K562 (cell line): ENCODE results near the gene CTBP2. TPM values are rescaled to one million over a fixed set of nuclear protein-coding genes. Genes with fewer than 3 reads are reported as not detected.

ENCODE experiments used
- ATAC-seq: fragments of 200-7000 bp; cut with Tn5 transposase; 3 replicates; pipeline ENCODE4 v1.9.1; 2020; ENCODE audit warnings: moderate library complexity
- BruUV-seq: library from RNA; stranded (reverse); fragments of 400-500 nt; replicated peaks from 2 replicates; lab custom pipeline; 2021; lab: Mats Ljungman, UMichigan
- CTCF ChIA-PET: fragments of 300-600 bp; formaldehyde crosslinking; extraction: SDS; loops from one replicate; lab custom pipeline; 2021; ENCODE audit warnings: low intra/inter-chr PET ratio; lab: Yijun Ruan, JAX
- POLR2A ChIA-PET: fragments of 300-600, 350-650 bp; sonication (Branson Sonifier 250); formaldehyde crosslinking; extraction: SDS; loops from one replicate; lab custom pipeline; 2021; ENCODE audit warnings: antibody characterized with exemption, inconsistent platforms; lab: Yijun Ruan, JAX
- DNase-seq, 4 experiments: peaks; one replicate each; pipeline versions ENCODE4 v3.0.0 to v3.0.0-alpha.2; 2011 to 2018; ENCODE audit warnings: low spot score in 3 of 4, mixed read lengths in 3 of 4; ENCODE audit errors: extremely low read depth in 1 of 4
- FAIRE-seq: peaks from 2 replicates; lab custom pipeline; 2011; peaks lifted over from hg19 to GRCh38; lab: Jason Lieb, UNC
- H2AFZ ChIP-seq: 2 replicates; pipeline ENCODE4 v1.6.0; 2011; ENCODE audit warnings: low read depth, low read length, control low read depth, inconsistent platforms
- H3K27ac ChIP-seq: fragments of 200-600 bp; 3 replicates; pipeline ENCODE4 v1.8.0; 2011; ENCODE audit warnings: low read depth, mild to moderate bottlenecking, control low read depth, inconsistent platforms, low read length, moderate library complexity, mixed read lengths; ENCODE audit errors: extremely low read depth
- H3K27me3 ChIP-seq, 2 experiments: fragments of 300-600 bp in 1 of 2; 2 replicates in 1 of 2; 3 replicates in 1 of 2; pipeline versions ENCODE4 v1.6.0 to v1.8.0; 2011; ENCODE audit warnings: inconsistent platforms in 2 of 2, low read length in 2 of 2, mild to moderate bottlenecking in 1 of 2, mixed read lengths in 1 of 2, moderate library complexity in 1 of 2; ENCODE audit not compliant: control insufficient read depth in 2 of 2, insufficient read depth in 2 of 2
- H3K36me3 ChIP-seq: fragments of 300-600 bp; 3 replicates; pipeline ENCODE4 v1.8.0; 2011; ENCODE audit warnings: mild to moderate bottlenecking, low read length, inconsistent platforms; ENCODE audit not compliant: control insufficient read depth, insufficient read depth
- H3K4me1 ChIP-seq, 2 experiments: fragments of 200-600 bp in 1 of 2; replicated peaks in 1 of 2; 2 replicates in 1 of 2; 3 replicates in 1 of 2; pipeline versions ENCODE4 v1.5.1 to v1.8.0; 2011; ENCODE audit warnings: inconsistent platforms in 2 of 2, low read length in 2 of 2, mild to moderate bottlenecking in 1 of 2, mixed read lengths in 1 of 2, moderate library complexity in 1 of 2; ENCODE audit not compliant: control insufficient read depth in 2 of 2, insufficient read depth in 2 of 2
- H3K4me2 ChIP-seq: 2 replicates; pipeline ENCODE4 v1.6.1; 2011; ENCODE audit warnings: low read length, control low read depth, inconsistent platforms, mixed read lengths; ENCODE audit not compliant: insufficient read depth
- H3K4me3 ChIP-seq: fragments of 200-600 bp; sonication (generic), shearing (Covaris generic); 2 replicates; pipeline ENCODE4 v1.5.1; 2016; ENCODE audit warnings: control low read depth, inconsistent platforms
- H3K79me2 ChIP-seq: fragments of 200-600 bp; 3 replicates; pipeline ENCODE4 v1.8.0; 2011; ENCODE audit warnings: low read length, inconsistent platforms; ENCODE audit not compliant: control insufficient read depth, insufficient read depth
- H3K9ac ChIP-seq, 2 experiments: 2 replicates each; pipeline versions ENCODE4 v1.6.0 to v1.6.1; 2011; ENCODE audit warnings: low read depth in 2 of 2, low read length in 2 of 2, control low read depth in 1 of 2, inconsistent platforms in 1 of 2, mild to moderate bottlenecking in 1 of 2, mixed read lengths in 1 of 2; ENCODE audit not compliant: insufficient read depth in 1 of 2
- H3K9me1 ChIP-seq: one replicate; pipeline ENCODE4 v1.6.0; 2011; ENCODE audit warnings: inconsistent platforms, mild to moderate bottlenecking, low read length, moderate library complexity; ENCODE audit not compliant: control insufficient read depth, insufficient read depth
- H3K9me3 ChIP-seq: replicated peaks from 2 replicates; pipeline ENCODE4 v1.5.1; 2011; ENCODE audit warnings: low read depth, low read length, inconsistent platforms; ENCODE audit not compliant: control insufficient read depth, insufficient read depth
- H4K20me1 ChIP-seq: replicated peaks from 2 replicates; pipeline ENCODE4 v1.6.1; 2011; ENCODE audit warnings: low read length, inconsistent platforms, mixed read lengths; ENCODE audit not compliant: control insufficient read depth, insufficient read depth
- ESRRA ChIP-seq: fragments of 450-650 bp; IDR thresholded peaks from 2 replicates; pipeline ENCODE4 v1.6.1; 2014; ENCODE audit warnings: low read depth, mild to moderate bottlenecking, moderate library complexity, borderline replicate concordance
- WGBS: fragments of 100-300 bp; shearing (Covaris generic); methylation state at CpG from one replicate; pipeline ENCODE4 v1.1.6; 2016; ENCODE audit warnings: low coverage, mixed read lengths; ENCODE audit not compliant: insufficient coverage; ENCODE audit errors: missing lambda C conversion rate; 5-methylcytosine and 5-hydroxymethylcytosine counted together
- in situ Hi-C: fragments of 300-500 bp; cut with MboI; formaldehyde crosslinking; loops from 4 replicates; pipeline ENCODE4 v1.15.0; 2018; ENCODE audit warnings: inconsistent platforms, mixed read lengths
- intact Hi-C: fragments of 100-400 bp; cut with micrococcal nuclease; formaldehyde crosslinking; loops from 2 replicates; pipeline ENCODE4 v1.14.2; 2022
- polyA plus RNA-seq, 8 experiments: library from polyadenylated mRNA; depleted of rRNA in 4 of 8; stranded (reverse) in 5 of 8; unstranded in 3 of 8; fragments of >200 nt; fragmentation: Nextera tagmentation in 2 of 8; fragmentation: Illumina TruSeq in 1 of 8; extraction: Ambion mirVana in 2 of 8; extraction: Trizol in 1 of 8; gene quantifications; 2 replicates each; pipeline versions ENCODE4 v1.2.1 to v1.2.3, GENCODE V29; 2011 to 2014; ENCODE audit warnings: inconsistent platforms in 1 of 8, missing spikeins in 1 of 8
- total RNA-seq, 7 experiments: library from RNA; depleted of rRNA in 6 of 7; stranded (reverse); fragments of >200 nt in 6 of 7; fragmentation: Illumina TruSeq in 2 of 7; extraction: Trizol in 2 of 7; gene quantifications; 2 replicates each; pipeline versions ENCODE4 v1.2.1 to v1.2.3, GENCODE V29; 2011 to 2021; ENCODE audit warnings: low replicate concordance in 1 of 7
- TF ChIP-seq, protein P1 (sequence below): fragments of 450-650 bp; IDR thresholded peaks from 2 replicates; pipeline ENCODE4 v1.7.0; 2016; ENCODE audit warnings: borderline replicate concordance

The CTBP2 gene
- total and polyA plus RNA-seq, 9 of the 15 experiments (the other 6 are each of a cell fraction or from before 2014, with no cell fraction given): 1.3 to 8.8 (median 5.1) TPM

DNA sequence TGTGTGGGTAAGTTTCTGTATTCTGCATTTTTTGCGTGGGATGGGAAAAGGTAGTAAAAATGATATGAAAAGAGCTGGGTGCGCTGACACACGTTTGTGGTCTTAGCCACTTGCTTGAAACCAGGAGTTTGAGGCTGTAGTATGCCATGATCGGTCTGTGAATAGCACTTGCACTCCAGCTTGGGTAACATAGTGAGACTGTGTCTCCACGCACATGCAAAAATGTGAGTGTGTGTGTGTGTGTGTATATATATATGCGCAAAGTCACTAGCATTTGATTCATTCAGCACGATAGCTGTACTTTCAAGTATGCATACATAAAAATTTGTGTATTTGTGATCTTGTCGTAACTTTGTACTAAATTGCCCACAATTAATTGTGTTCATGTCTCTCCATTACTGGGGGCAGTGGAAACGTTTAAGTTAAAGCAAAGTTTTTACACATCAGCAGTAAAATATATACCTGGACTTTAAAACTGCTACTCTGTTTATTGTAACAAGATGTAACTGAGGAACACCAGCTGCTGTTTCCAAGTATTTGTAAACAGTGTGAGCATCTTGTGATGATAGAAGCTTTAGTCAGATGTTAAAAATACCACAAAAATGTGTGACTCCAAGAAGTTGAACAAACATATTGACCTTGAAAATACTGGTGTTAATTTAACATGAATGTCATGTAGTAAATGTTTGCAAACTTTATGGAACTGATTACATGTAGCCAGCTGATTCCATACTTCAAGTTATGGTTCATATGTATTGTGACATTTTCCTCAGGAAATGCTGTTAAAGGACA is 216.9 kb downstream of the CTBP2 start:
- CTCF ChIA-PET: no interaction called here
- ATAC-seq: no peak
- peak in 2 of 4 experiments; percentile 0 for DNase-seq
- H3K27ac ChIP-seq: no peak overlapping the region
- H3K27me3 ChIP-seq: no peaks in the 10 kb centered on the region
- BruUV-seq: TSS peak; percentile 24
- no peaks in the 10 kb centered on the region for H3K9me3 ChIP-seq
- in situ Hi-C loops: loop anchor here (5.0 to 25.0 kb wide), 2 partner anchors 104 to 219 kb away; partner anchors contain the start of gene CTBP2
- TF ChIP-seq ESRRA: peak; percentile 55
- TF ChIP-seq, protein P1, sequence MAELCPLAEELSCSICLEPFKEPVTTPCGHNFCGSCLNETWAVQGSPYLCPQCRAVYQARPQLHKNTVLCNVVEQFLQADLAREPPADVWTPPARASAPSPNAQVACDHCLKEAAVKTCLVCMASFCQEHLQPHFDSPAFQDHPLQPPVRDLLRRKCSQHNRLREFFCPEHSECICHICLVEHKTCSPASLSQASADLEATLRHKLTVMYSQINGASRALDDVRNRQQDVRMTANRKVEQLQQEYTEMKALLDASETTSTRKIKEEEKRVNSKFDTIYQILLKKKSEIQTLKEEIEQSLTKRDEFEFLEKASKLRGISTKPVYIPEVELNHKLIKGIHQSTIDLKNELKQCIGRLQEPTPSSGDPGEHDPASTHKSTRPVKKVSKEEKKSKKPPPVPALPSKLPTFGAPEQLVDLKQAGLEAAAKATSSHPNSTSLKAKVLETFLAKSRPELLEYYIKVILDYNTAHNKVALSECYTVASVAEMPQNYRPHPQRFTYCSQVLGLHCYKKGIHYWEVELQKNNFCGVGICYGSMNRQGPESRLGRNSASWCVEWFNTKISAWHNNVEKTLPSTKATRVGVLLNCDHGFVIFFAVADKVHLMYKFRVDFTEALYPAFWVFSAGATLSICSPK: no peak
- FAIRE-seq: no peak
- peaks cover 3 to 12% of the 10 kb centered on the region in 2 experiments; a peak in 3 of 5 replicates for H3K4me1 ChIP-seq
- 76% methylated on average over 9 of the region's 9 CpGs for WGBS
- peaks cover 21% of the 10 kb centered on the region; the same call in 2 of the 3 replicates for H3K36me3 ChIP-seq
- peaks cover 44% of the 10 kb centered on the region for H4K20me1 ChIP-seq
- POLR2A ChIA-PET: interaction anchor here (0.6 to 0.7 kb wide), 3 partner anchors 107 to 392 kb away, joined by 3 read pairs; no protein-coding TSS in a partner anchor
- peaks cover 89% of the 10 kb centered on the region for H3K79me2 ChIP-seq
- no peak overlapping the region for H2AFZ ChIP-seq
- intact Hi-C loops: loop anchor here (10.0 kb wide), 1 partner anchor 211 kb away; no protein-coding TSS in a partner anchor
- no peak overlapping the region for H3K9ac ChIP-seq
- no peaks in the 10 kb centered on the region for H3K9me1 ChIP-seq
- H3K4me2 ChIP-seq: no peak overlapping the region
- no peak overlapping the region for H3K4me3 ChIP-seq
